ENCODE data around the gene MRPL10.

MRPL10 gene

GRCh38 chr17:47778184-47778635 lies 53.1 kb downstream of the MRPL10 start:
- no peak for DNase-seq (ENCODE audit: low read depth in 1 of 2, low spot score in 1 of 2)
- Histone ChIP-seq H3K4me3 (replicated peaks; ENCODE audit: insufficient read depth, low read length) (no peak overlapping the region), H3K27ac (replicated peaks) (no peak overlapping the region)

GRCh38 chr17:47776330-47777197 lies 54.8 kb downstream of the MRPL10 start:
- peak; percentile 31 to 43 for DNase-seq (ENCODE audit: low read depth in 1 of 2, low spot score in 1 of 2)
- peaks cover 17% of the 10 kb centered on the region for H3K27me3 ChIP-seq (ENCODE audit: insufficient read depth, poor library complexity, severe bottlenecking)
- TF ChIP-seq CTCF (IDR thresholded peaks at IDR 0.05; ENCODE audit: insufficient read depth, low read length) (peak; percentile 70), GABPA (IDR thresholded peaks at IDR 0.05; ENCODE audit: low read depth) (no peak)
- no peak overlapping the region for H3K27ac ChIP-seq (replicated peaks)
- H3K4me3 ChIP-seq (replicated peaks; ENCODE audit: insufficient read depth, low read length): no peak overlapping the region

More at GRCh38 chr17:47778184-47778635, 53.1 kb downstream of the MRPL10 start:
- peaks cover 24% of the 10 kb centered on the region for H3K27me3 ChIP-seq (ENCODE audit: insufficient read depth, poor library complexity, severe bottlenecking)
- TF ChIP-seq REST (IDR thresholded peaks at IDR 0.05; ENCODE audit: insufficient replicate concordance, low read depth) (no peak), SPI1 (IDR thresholded peaks at IDR 0.05; ENCODE audit: borderline replicate concordance, low read depth) (no peak), CTCF (IDR thresholded peaks at IDR 0.05; ENCODE audit: insufficient read depth, low read length) (no peak), GABPA (IDR thresholded peaks at IDR 0.05; ENCODE audit: low read depth) (no peak), POLR2AphosphoS5 (IDR thresholded peaks at IDR 0.05; ENCODE audit: low read depth) (no peak)

- no peak for DNase-seq (ENCODE audit: low read depth in 1 of 2, low spot score in 1 of 2)
- no peak overlapping the region for H3K4me3 ChIP-seq (replicated peaks; ENCODE audit: insufficient read depth, low read length)
- H3K27ac ChIP-seq (replicated peaks): no peak overlapping the region
- no peak for TF ChIP-seq SPI1 (IDR thresholded peaks at IDR 0.05; ENCODE audit: borderline replicate concordance, low read depth)
- TF ChIP-seq CTCF (IDR thresholded peaks at IDR 0.05; ENCODE audit: insufficient read depth, low read length): no peak
- TF ChIP-seq REST (IDR thresholded peaks at IDR 0.05; ENCODE audit: insufficient replicate concordance, low read depth): no peak
- no peak for TF ChIP-seq GABPA (IDR thresholded peaks at IDR 0.05; ENCODE audit: low read depth)
- TF ChIP-seq POLR2AphosphoS5 (IDR thresholded peaks at IDR 0.05; ENCODE audit: low read depth): no peak
- peaks cover 14% of the 10 kb centered on the region for H3K27me3 ChIP-seq (ENCODE audit: insufficient read depth, poor library complexity, severe bottlenecking)
These were observed 56.3 kb downstream of the MRPL10 start for GRCh38 chr17:47774987-47775580.
